ENCODE results near the gene MAN1B1.

MAN1B1 gene

GRCh38 chr9:137111788-137112563 lies 25.2 kb downstream of the MAN1B1 start:
- Histone ChIP-seq H3K79me2 (ENCODE audit: low read length) (no peaks in the 10 kb centered on the region), H3K4me2 (ENCODE audit: low read depth, low read length) (no peak overlapping the region), H3K4me1 (ENCODE audit: low read length) (no peaks in the 10 kb centered on the region), H4K20me1 (ENCODE audit: insufficient read depth, low read length) (no peaks in the 10 kb centered on the region), H2AFZ (ENCODE audit: low read length) (no peak overlapping the region), H3K9me3 (replicated peaks; ENCODE audit: insufficient read depth, low read length) (no peaks in the 10 kb centered on the region), H3K27ac (ENCODE audit: low read length) (no peak overlapping the region), H3F3A (ENCODE audit: insufficient read depth, low read length) (no peaks in the 10 kb centered on the region), H3K4me3 (ENCODE audit: low read length) (no peak overlapping the region), H3K9me2 (replicated peaks; ENCODE audit: insufficient read depth, low read length) (no peaks in the 10 kb centered on the region), H3K36me3 (replicated peaks; ENCODE audit: insufficient read depth, low read length) (no peaks in the 10 kb centered on the region), H3K27me3 (replicated peaks; ENCODE audit: insufficient read depth, low read length) (peaks cover 6% of the 10 kb centered on the region; the same call in 1 of the 2 replicates), H3K9ac (ENCODE audit: low read length) (no peak overlapping the region)
- no peak for TF ChIP-seq CTCF (IDR thresholded peaks at IDR 0.05; ENCODE audit: low read length)
- no peak for TF ChIP-seq EZH2 (optimal IDR thresholded peaks at IDR 0.05; ENCODE audit: low read depth, low read length)
- TF ChIP-seq EZH2phosphoT487 (IDR thresholded peaks at IDR 0.05; ENCODE audit: low read length), result no peak
- no peak for DNase-seq

GRCh38 chr9:137112564-137113384 lies 26.0 kb downstream of the MAN1B1 start:
- Histone ChIP-seq H3K27me3 (replicated peaks; ENCODE audit: insufficient read depth, low read length) (peaks cover 12% of the 10 kb centered on the region), H3K9ac (ENCODE audit: low read length) (no peak overlapping the region), H4K20me1 (ENCODE audit: insufficient read depth, low read length) (no peaks in the 10 kb centered on the region), H3K79me2 (ENCODE audit: low read length) (no peaks in the 10 kb centered on the region), H3K36me3 (replicated peaks; ENCODE audit: insufficient read depth, low read length) (no peaks in the 10 kb centered on the region), H3K27ac (ENCODE audit: low read length) (no peak overlapping the region), H3K9me3 (replicated peaks; ENCODE audit: insufficient read depth, low read length) (no peaks in the 10 kb centered on the region), H3K9me2 (replicated peaks; ENCODE audit: insufficient read depth, low read length) (no peaks in the 10 kb centered on the region), H3K4me2 (ENCODE audit: low read depth, low read length) (no peak overlapping the region), H3K4me3 (ENCODE audit: low read length) (no peak overlapping the region), H2AFZ (ENCODE audit: low read length) (no peak overlapping the region), H3K4me1 (ENCODE audit: low read length) (no peaks in the 10 kb centered on the region), H3F3A (ENCODE audit: insufficient read depth, low read length) (no peaks in the 10 kb centered on the region)
- TF ChIP-seq EZH2phosphoT487 (IDR thresholded peaks at IDR 0.05; ENCODE audit: low read length) (no peak), CTCF (IDR thresholded peaks at IDR 0.05; ENCODE audit: low read length) (no peak), EZH2 (optimal IDR thresholded peaks at IDR 0.05; ENCODE audit: low read depth, low read length) (no peak)
- no peak for DNase-seq

- Histone ChIP-seq H3K4me3 (ENCODE audit: low read length) (no peak overlapping the region), H3K79me2 (ENCODE audit: low read length) (no peaks in the 10 kb centered on the region), H3K4me2 (ENCODE audit: low read depth, low read length) (no peak overlapping the region), H3F3A (ENCODE audit: insufficient read depth, low read length) (no peaks in the 10 kb centered on the region), H3K9me2 (replicated peaks; ENCODE audit: insufficient read depth, low read length) (no peaks in the 10 kb centered on the region), H3K9ac (ENCODE audit: low read length) (no peak overlapping the region), H3K36me3 (replicated peaks; ENCODE audit: insufficient read depth, low read length) (no peaks in the 10 kb centered on the region), H2AFZ (ENCODE audit: low read length) (no peak overlapping the region), H3K27me3 (replicated peaks; ENCODE audit: insufficient read depth, low read length) (peaks cover 15% of the 10 kb centered on the region), H4K20me1 (ENCODE audit: insufficient read depth, low read length) (no peaks in the 10 kb centered on the region), H3K4me1 (ENCODE audit: low read length) (no peaks in the 10 kb centered on the region), H3K9me3 (replicated peaks; ENCODE audit: insufficient read depth, low read length) (no peaks in the 10 kb centered on the region), H3K27ac (ENCODE audit: low read length) (no peak overlapping the region)
- TF ChIP-seq CTCF (IDR thresholded peaks at IDR 0.05; ENCODE audit: low read length), result no peak
- TF ChIP-seq EZH2phosphoT487 (IDR thresholded peaks at IDR 0.05; ENCODE audit: low read length), result no peak
- no peak for TF ChIP-seq EZH2 (optimal IDR thresholded peaks at IDR 0.05; ENCODE audit: low read depth, low read length)
- DNase-seq, result no peak
These were observed 26.8 kb downstream of the MAN1B1 start for GRCh38 chr9:137113385-137114159.

Data from MM.1S (cell line).